Cardiac atrium fibroblast (primary cell): Measurements from ENCODE around the gene ALDH1L2. TPM values are rescaled to one million over a fixed set of nuclear protein-coding genes. Genes with fewer than 3 reads are reported as not detected.

Experiments
- total RNA-seq: library from RNA; depleted of rRNA; stranded (reverse); fragments of >200 nt; gene quantifications from 2 replicates; pipeline ENCODE4 v1.2.3, GENCODE V29; 2015

Gene ALDH1L2
- total RNA-seq = 78.3 and 89.9 TPM in 2 replicates

DNA sequence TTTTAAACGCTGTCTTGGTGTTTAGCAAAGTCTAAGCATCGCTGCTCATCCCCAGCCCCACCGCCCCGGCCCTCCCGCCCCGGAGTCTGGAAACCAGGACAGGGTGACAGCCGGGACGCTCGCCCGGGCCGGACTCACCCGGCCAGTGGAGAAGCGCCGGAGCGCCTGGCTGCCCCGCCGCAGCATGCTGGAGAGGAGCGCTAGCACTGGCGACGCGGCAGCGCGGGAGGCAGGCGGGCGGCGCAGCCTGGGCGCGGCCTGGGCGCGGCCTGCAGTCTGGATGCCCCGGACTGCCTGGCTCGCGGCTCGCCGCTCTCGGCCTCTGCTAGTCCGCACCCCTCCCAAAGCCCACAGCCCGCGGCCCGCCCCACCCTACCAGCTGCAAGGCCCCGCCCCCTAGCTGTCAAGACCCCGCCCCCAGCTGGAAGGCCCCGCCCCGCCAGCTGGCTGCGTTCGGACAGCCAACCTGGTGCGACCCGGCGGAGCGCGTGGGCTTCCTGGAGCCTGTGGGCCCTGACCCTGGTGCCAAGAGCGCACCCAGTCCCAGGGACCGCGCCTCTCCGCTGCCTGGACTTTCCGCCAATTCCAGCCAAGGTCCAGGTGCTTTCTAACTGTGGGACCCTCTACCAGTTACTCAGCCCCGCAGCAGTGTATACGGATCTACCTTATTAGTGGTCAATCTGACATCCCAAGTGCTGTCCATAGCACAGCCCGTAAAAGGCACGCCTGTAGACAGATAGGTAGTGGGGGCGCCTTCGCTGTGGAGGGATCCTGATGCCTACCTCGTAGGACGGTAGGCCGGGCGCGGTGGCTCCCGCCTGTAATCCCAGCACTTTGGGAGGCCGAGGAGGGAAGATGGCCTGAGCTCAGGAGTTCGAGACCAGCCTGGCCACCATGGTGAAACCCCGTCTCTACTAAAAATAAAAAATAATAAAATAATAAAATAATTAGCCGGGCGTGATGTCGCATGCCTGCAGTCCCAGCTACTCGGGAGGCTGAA, at the start of gene ALDH1L2:
Gene ALDH1L2 (minus strand): TSS at position 208 of the 1,000 bp plus-strand sequence. CDS start 22 bp downstream, at position 186.

DNA sequence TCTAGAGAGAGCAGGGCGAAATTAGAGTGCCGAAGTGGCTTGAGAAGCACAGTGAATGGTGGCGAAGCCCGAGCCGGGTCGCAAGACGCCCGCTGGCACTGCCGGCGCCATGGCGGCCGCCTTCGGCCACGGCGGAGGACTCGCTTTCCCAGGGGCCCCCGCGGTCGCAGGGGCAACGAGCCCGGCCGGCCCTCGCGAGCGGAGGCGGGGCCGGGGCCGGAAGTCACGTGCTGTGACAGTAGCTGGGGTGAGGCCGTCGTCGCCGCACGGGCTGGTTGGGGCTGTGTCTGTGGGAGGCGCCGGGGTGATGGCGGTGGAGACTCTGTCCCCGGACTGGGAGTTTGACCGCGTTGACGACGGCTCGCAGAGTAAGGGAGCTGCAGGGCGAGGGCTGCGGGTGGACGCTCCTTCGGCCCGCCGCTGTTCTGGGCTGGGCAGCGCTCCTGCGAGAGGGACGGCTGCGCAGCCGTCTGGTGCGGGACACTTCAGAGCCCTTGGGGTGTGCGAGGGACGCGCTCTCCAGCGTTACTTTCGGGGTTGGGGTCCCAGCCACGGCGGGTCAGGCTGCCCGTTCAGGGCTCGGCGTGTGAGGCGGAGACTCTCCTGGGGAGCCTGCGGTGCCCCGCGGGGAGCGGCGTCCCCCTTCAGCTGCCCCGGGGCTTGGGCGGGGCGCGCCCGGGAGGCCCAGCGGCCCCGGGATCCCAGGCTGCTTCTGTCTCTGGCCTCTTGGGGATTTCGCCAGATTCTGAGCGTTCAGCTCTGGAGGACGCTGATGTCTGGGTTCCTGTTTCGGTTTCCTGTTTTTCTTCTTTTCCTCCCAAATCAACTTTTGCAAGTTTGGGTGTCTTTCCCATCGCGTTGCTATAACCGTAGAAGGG, 23.5 kb upstream of the ALDH1L2 start, which contains the start of gene WASHC4:
Gene WASHC4 (plus strand): TSS at position 238 of the 878 bp plus-strand sequence. CDS start 70 bp downstream, at position 308.

DNA sequence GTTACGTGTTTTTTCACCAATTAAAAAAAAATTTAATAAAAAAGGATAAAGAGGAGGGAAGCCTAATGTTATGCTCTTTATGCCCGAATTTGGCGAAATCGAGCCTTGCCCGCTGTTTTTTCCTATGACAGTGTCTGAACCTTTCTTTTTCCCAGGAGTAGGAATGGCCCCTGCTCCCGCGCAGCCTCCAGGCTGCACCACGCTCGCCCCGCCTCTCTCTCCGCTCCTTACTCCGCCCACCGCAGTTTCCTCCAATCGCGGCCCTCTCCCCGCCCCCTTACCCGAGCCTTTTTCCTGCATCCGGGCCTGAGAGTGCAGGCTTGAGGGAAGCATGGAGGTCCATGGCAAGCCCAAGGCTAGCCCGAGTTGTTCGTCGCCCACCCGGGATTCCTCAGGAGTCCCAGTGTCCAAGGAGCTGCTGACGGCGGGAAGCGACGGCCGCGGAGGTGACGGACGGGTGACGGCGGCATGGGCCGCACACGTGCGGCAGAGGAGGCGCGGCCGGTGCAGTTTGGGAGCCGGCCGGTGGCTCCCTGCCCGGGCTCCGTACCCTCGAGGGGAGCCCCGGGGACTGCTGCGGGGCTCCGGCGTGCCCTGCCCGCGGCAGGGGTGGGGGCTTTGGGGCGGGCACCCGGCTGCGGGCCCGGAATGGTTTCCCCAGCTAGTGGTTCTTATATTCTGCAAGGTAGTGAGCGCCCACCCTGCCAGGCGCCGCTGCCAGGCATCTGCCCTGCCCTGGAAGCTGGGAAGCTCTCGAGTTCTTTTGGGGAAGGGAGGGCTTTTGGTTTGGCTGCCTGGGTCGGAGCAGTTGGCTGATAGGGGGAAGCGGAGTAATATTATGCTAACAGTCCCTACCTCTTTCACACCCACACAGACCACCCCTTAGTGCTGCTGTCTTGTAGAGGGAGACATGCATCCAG, 98.0 kb downstream of the ALDH1L2 start, which contains the start of gene NOPCHAP1:
Gene NOPCHAP1 (plus strand): TSS at position 295 of the 920 bp plus-strand sequence. CDS start 37 bp downstream, at position 332.

Other genes with a start within 250 kb of the ALDH1L2 start
- gene SLC41A2, start 126.2 kb downstream of the ALDH1L2 start, total RNA-seq = 14.8 and 27.5 TPM in 2 replicates
- 1.6 and 3.1 TPM in 2 replicates for gene NOPCHAP1, start 98.1 kb downstream of the ALDH1L2 start, total RNA-seq
- 45.5 and 50.1 TPM in 2 replicates for gene WASHC4, start 23.3 kb upstream of the ALDH1L2 start, total RNA-seq
- 14.4 and 27.4 TPM in 2 replicates for gene APPL2, start 151.7 kb upstream of the ALDH1L2 start, total RNA-seq
- 23.5 and 47.3 TPM in 2 replicates for gene C12orf75, start 246.2 kb upstream of the ALDH1L2 start, total RNA-seq